ENCODE measurements around the gene COA1.

- TF ChIP-seq POLR2A (IDR thresholded peaks at IDR 0.05; ENCODE audit: low read depth) = no peak
- no peak for TF ChIP-seq CTCF (IDR thresholded peaks at IDR 0.05)
- TF ChIP-seq EP300 (IDR thresholded peaks at IDR 0.05) = no peak
- no peak for TF ChIP-seq POLR2AphosphoS5 (IDR thresholded peaks at IDR 0.05)
Measured at GRCh38 chr7:43669286-43670081, 59.8 kb downstream of the COA1 start.

Measured in esophagus muscularis mucosa (tissue), 4 donors.